H9 (cell line): Measurements from ENCODE around the gene BSDC1. TPM values are rescaled to one million over a fixed set of nuclear protein-coding genes. Genes with fewer than 3 reads are reported as not detected.
A peak's percentile ranks its signal among the peaks of the same experiment; 100 is the strongest.

Experiments used
- DNase-seq: peaks from one replicate; pipeline ENCODE4 v3.0.0-alpha.2; 2017
- H2AFZ ChIP-seq: one replicate; pipeline ENCODE4 v1.6.1; 2013; ENCODE audit warnings: mild to moderate bottlenecking, low read length, control low read depth, moderate library complexity
- H2AK5ac ChIP-seq: 2 replicates; pipeline ENCODE4 v1.6.1; 2013; ENCODE audit warnings: low read length, control low read depth, mixed read lengths; ENCODE audit not compliant: insufficient read length
- H2BK120ac ChIP-seq: one replicate; pipeline ENCODE4 v1.6.1; 2013; ENCODE audit warnings: low read depth, mild to moderate bottlenecking, low read length, control low read depth, inconsistent platforms; ENCODE audit not compliant: poor library complexity, severe bottlenecking
- H2BK12ac ChIP-seq: 2 replicates; pipeline ENCODE4 v1.6.1; 2013; ENCODE audit warnings: low read length, control low read depth, mixed read lengths, low read depth; ENCODE audit not compliant: insufficient read length
- H2BK15ac ChIP-seq: 2 replicates; pipeline ENCODE4 v1.6.1; 2013; ENCODE audit warnings: low read depth, low read length, control low read depth
- H2BK20ac ChIP-seq: one replicate; pipeline ENCODE4 v1.6.1; 2013; ENCODE audit warnings: low read depth, mild to moderate bottlenecking, low read length, control low read depth, inconsistent platforms; ENCODE audit not compliant: poor library complexity, severe bottlenecking
- H2BK5ac ChIP-seq: 2 replicates; pipeline ENCODE4 v1.6.1; 2013; ENCODE audit warnings: low read length, control low read depth, mixed read lengths; ENCODE audit not compliant: insufficient read length
- H3K14ac ChIP-seq: 2 replicates; pipeline ENCODE4 v1.6.1; 2013; ENCODE audit warnings: low read length, control low read depth; ENCODE audit not compliant: insufficient read depth
- H3K18ac ChIP-seq: 2 replicates; pipeline ENCODE4 v1.6.1; 2013; ENCODE audit warnings: low read depth, mild to moderate bottlenecking, mixed read lengths, low read length, control low read depth; ENCODE audit not compliant: insufficient read length
- H3K23ac ChIP-seq: 2 replicates; pipeline ENCODE4 v1.6.1; 2013; ENCODE audit warnings: low read length, control low read depth, mixed read lengths, low read depth; ENCODE audit not compliant: insufficient read length
- H3K23me2 ChIP-seq: 2 replicates; pipeline ENCODE4 v1.6.1; 2013; ENCODE audit warnings: low read depth, mild to moderate bottlenecking, mixed read lengths, low read length, control low read depth; ENCODE audit not compliant: insufficient read length, poor library complexity, severe bottlenecking
- H3K27ac ChIP-seq: 2 replicates; pipeline ENCODE4 v1.5.1; 2013; ENCODE audit warnings: low read length, control low read depth, mixed read lengths, low read depth; ENCODE audit not compliant: insufficient read length
- H3K27me3 ChIP-seq: 2 replicates; pipeline ENCODE4 v1.6.1; 2013; ENCODE audit warnings: low read length, control low read depth, inconsistent platforms; ENCODE audit not compliant: insufficient read depth
- H3K4ac ChIP-seq: 2 replicates; pipeline ENCODE4 v1.6.1; 2013; ENCODE audit warnings: low read depth, mild to moderate bottlenecking, control low read depth, inconsistent platforms, low read length, moderate library complexity
- H3K4me1 ChIP-seq: 2 replicates; pipeline ENCODE4 v1.6.1; 2013; ENCODE audit warnings: low read length, control low read depth, inconsistent platforms; ENCODE audit not compliant: insufficient read depth
- H3K4me2 ChIP-seq: 2 replicates; pipeline ENCODE4 v1.6.1; 2013; ENCODE audit warnings: low read length, control low read depth, mixed read lengths; ENCODE audit not compliant: insufficient read length, insufficient read depth
- H3K56ac ChIP-seq: 2 replicates; pipeline ENCODE4 v1.6.1; 2013; ENCODE audit warnings: low read depth, mild to moderate bottlenecking, mixed read lengths, low read length, control low read depth; ENCODE audit not compliant: insufficient read length
- H3K79me1 ChIP-seq: 2 replicates; pipeline ENCODE4 v1.6.1; 2013; ENCODE audit warnings: low read depth, mild to moderate bottlenecking, moderate library complexity, low read length, control low read depth, inconsistent platforms; ENCODE audit not compliant: insufficient read depth, poor library complexity, severe bottlenecking
- H3K79me2 ChIP-seq: 2 replicates; pipeline ENCODE4 v1.6.1; 2013; ENCODE audit warnings: low read length, control low read depth, inconsistent platforms; ENCODE audit not compliant: insufficient read depth
- H3K9ac ChIP-seq: 2 replicates; pipeline ENCODE4 v1.6.1; 2013; ENCODE audit warnings: low read length, control low read depth, mixed read lengths; ENCODE audit not compliant: insufficient read length; ENCODE audit errors: extremely low read depth
- H3K9me3 ChIP-seq: one replicate; pipeline ENCODE4 v1.6.1; 2013; ENCODE audit warnings: low read depth, low read length, inconsistent platforms; ENCODE audit not compliant: control insufficient read depth
- H3T11ph ChIP-seq: one replicate; pipeline ENCODE4 v1.6.1; 2013; ENCODE audit warnings: mild to moderate bottlenecking, low read length, control low read depth, inconsistent platforms
- H4K20me1 ChIP-seq: one replicate; pipeline ENCODE4 v1.6.1; 2013; ENCODE audit not compliant: control insufficient read depth, insufficient read length, insufficient read depth
- H4K5ac ChIP-seq: 2 replicates; pipeline ENCODE4 v1.6.1; 2013; ENCODE audit warnings: low read depth, mild to moderate bottlenecking, mixed read lengths, low read length, control low read depth; ENCODE audit not compliant: insufficient read length
- H4K8ac ChIP-seq: replicated peaks from 2 replicates; pipeline ENCODE4 v1.6.1; 2013; ENCODE audit warnings: low read length, control low read depth, mixed read lengths, low read depth; ENCODE audit not compliant: insufficient read length
- H4K91ac ChIP-seq: 2 replicates; pipeline ENCODE4 v1.6.1; 2013; ENCODE audit warnings: low read depth, mild to moderate bottlenecking, moderate library complexity, mixed read lengths, low read length, control low read depth; ENCODE audit not compliant: insufficient read length
- H3K27ac Mint-ChIP-seq, 3 experiments: 2 replicates in 2 of 3; 3 replicates in 1 of 3; pipeline ENCODE4 v1.8.0; 2020 to 2021; ENCODE audit warnings: mixed read lengths in 3 of 3, mild to moderate bottlenecking in 1 of 3, moderate library complexity in 1 of 3
- H3K27me3 Mint-ChIP-seq: 2 replicates; pipeline ENCODE4 v1.8.0; 2021; ENCODE audit warnings: low read depth, mild to moderate bottlenecking, moderate library complexity, mixed read lengths
- H3K36me3 Mint-ChIP-seq, 3 experiments: 2 replicates in 2 of 3; 3 replicates in 1 of 3; pipeline ENCODE4 v1.8.0; 2020 to 2021; ENCODE audit warnings: low read depth in 3 of 3, mixed read lengths in 3 of 3; ENCODE audit not compliant: insufficient read depth in 1 of 3
- H3K4me1 Mint-ChIP-seq, 2 experiments: 2 replicates each; pipeline ENCODE4 v1.8.0; 2020; ENCODE audit warnings: mixed read lengths in 2 of 2
- H3K4me3 Mint-ChIP-seq, 2 experiments: 2 replicates in 1 of 2; 3 replicates in 1 of 2; pipeline ENCODE4 v1.8.0; 2020 to 2021; ENCODE audit warnings: mild to moderate bottlenecking in 2 of 2, mixed read lengths in 2 of 2, moderate library complexity in 1 of 2
- H3K9me3 Mint-ChIP-seq, 2 experiments: 2 replicates in 1 of 2; 3 replicates in 1 of 2; pipeline ENCODE4 v1.8.0; 2020; ENCODE audit warnings: mild to moderate bottlenecking in 2 of 2, mixed read lengths in 2 of 2, moderate library complexity in 1 of 2
- whole genome bisulfite sequencing: extraction: QIAGEN DNeasy Blood & Tissue Kit; methylation state at CpG from one replicate; pipeline ENCODE4 v1.1.7; 2013; ENCODE audit warnings: missing lambda C conversion rate, low lambda C conversion rate, mixed read lengths; ENCODE audit not compliant: insufficient read length; ENCODE audit errors: extremely low coverage; 5-methylcytosine and 5-hydroxymethylcytosine counted together
- total RNA-seq: library from RNA; stranded (reverse); gene quantifications from 2 replicates; pipeline ENCODE4 v1.2.1, GENCODE V29; 2021
- TF ChIP-seq, protein P1 (sequence below): fragments of 200-600 bp; sonication (generic); conservative IDR thresholded peaks from 3 replicates; pipeline ENCODE4 v1.8.0; 2021; ENCODE audit warnings: antibody characterized with exemption, mild to moderate bottlenecking

Gene BSDC1
- total RNA-seq, 1 experiment from 2014 or later: 52.6 TPM

GRCh38 chr1:32361308-32361673 is 33.0 kb downstream of the BSDC1 start:
- no peak overlapping the region for H3K18ac ChIP-seq
- H4K8ac ChIP-seq: no peak overlapping the region
- H4K5ac ChIP-seq: no peak overlapping the region
- Mint-ChIP-seq H3K4me1 (peaks cover 8 to 12% of the 10 kb centered on the region in 2 experiments), H3K27me3 (peaks cover 24% of the 10 kb centered on the region), H3K36me3 (peaks cover 10 to 41% (median 32%) of the 10 kb centered on the region in 3 experiments), H3K9me3 (no peaks in the 10 kb centered on the region), H3K4me3 (peak overlapping the region in 1 of 2 experiments; percentile 17; a peak in 1 of 5 replicates), H3K27ac (no peak overlapping the region)
- H3K27me3 ChIP-seq: no peaks in the 10 kb centered on the region; the same call in 1 of the 2 replicates
- WGBS: no CpG with 5 or more reads among the region's 35 CpGs
- no peak overlapping the region for H2BK15ac ChIP-seq
- no peak overlapping the region for H3K23ac ChIP-seq
- no peak overlapping the region for H3K27ac ChIP-seq
- H3K14ac ChIP-seq: no peak overlapping the region
- H2BK120ac ChIP-seq: no peak overlapping the region
- H4K20me1 ChIP-seq: no peaks in the 10 kb centered on the region
- TF ChIP-seq, protein P1, sequence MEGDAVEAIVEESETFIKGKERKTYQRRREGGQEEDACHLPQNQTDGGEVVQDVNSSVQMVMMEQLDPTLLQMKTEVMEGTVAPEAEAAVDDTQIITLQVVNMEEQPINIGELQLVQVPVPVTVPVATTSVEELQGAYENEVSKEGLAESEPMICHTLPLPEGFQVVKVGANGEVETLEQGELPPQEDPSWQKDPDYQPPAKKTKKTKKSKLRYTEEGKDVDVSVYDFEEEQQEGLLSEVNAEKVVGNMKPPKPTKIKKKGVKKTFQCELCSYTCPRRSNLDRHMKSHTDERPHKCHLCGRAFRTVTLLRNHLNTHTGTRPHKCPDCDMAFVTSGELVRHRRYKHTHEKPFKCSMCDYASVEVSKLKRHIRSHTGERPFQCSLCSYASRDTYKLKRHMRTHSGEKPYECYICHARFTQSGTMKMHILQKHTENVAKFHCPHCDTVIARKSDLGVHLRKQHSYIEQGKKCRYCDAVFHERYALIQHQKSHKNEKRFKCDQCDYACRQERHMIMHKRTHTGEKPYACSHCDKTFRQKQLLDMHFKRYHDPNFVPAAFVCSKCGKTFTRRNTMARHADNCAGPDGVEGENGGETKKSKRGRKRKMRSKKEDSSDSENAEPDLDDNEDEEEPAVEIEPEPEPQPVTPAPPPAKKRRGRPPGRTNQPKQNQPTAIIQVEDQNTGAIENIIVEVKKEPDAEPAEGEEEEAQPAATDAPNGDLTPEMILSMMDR: no peak
- H3K9ac ChIP-seq: no peak overlapping the region
- H2AFZ ChIP-seq: no peak overlapping the region
- no peak overlapping the region for H2BK5ac ChIP-seq
- no peaks in the 10 kb centered on the region for H3K79me2 ChIP-seq
- peak; percentile 50 for DNase-seq
- no peaks in the 10 kb centered on the region for H3K79me1 ChIP-seq
- peaks cover 12% of the 10 kb centered on the region for H3K23me2 ChIP-seq
- no peak overlapping the region for H2BK20ac ChIP-seq
- H3K56ac ChIP-seq: no peak overlapping the region
- no peak overlapping the region for H2AK5ac ChIP-seq
- H3K4me2 ChIP-seq: no peak overlapping the region
- no peak overlapping the region for H2BK12ac ChIP-seq
- no peak overlapping the region for H3K4ac ChIP-seq
- H3K9me3 ChIP-seq: no peaks in the 10 kb centered on the region
- H4K91ac ChIP-seq: no peak overlapping the region
- no peak overlapping the region for H3T11ph ChIP-seq
- no peaks in the 10 kb centered on the region for H3K4me1 ChIP-seq
